Hepatocyte (in vitro differentiated cells): Measurements from ENCODE around the gene UGT1A7. TPM values are rescaled to one million over a fixed set of nuclear protein-coding genes. Genes with fewer than 3 reads are reported as not detected.

ENCODE experiments used
- DNase-seq: peaks from one replicate; pipeline ENCODE4 v3.0.0-alpha.2; 2016; ENCODE audit warnings: low spot score
- H2AFZ ChIP-seq: fragments of 200-600 bp; sonication (generic); 2 replicates; pipeline ENCODE4 v1.6.0; 2016; ENCODE audit warnings: antibody characterized with exemption, mild to moderate bottlenecking
- H3K27ac ChIP-seq: fragments of 200-600 bp; sonication (generic); 2 replicates; pipeline ENCODE4 v1.5.1; 2016; ENCODE audit warnings: mild to moderate bottlenecking
- H3K27me3 ChIP-seq: fragments of 200-600 bp; sonication (generic); 2 replicates; pipeline ENCODE4 v1.6.1; 2016
- H3K36me3 ChIP-seq: fragments of 200-600 bp; sonication (generic); replicated peaks from 2 replicates; pipeline ENCODE4 v1.5.1; 2016; ENCODE audit warnings: low read depth; ENCODE audit not compliant: insufficient read depth
- H3K4me1 ChIP-seq: fragments of 200-600 bp; sonication (generic); 2 replicates; pipeline ENCODE4 v1.5.1; 2016; ENCODE audit warnings: mild to moderate bottlenecking, moderate library complexity; ENCODE audit not compliant: insufficient read depth
- H3K4me2 ChIP-seq: fragments of 200-600 bp; sonication (generic); 2 replicates; pipeline ENCODE4 v1.6.0; 2016
- H3K4me3 ChIP-seq: fragments of 200-600 bp; sonication (generic); 2 replicates; pipeline ENCODE4 v1.5.1; 2016; ENCODE audit warnings: mild to moderate bottlenecking
- H3K79me2 ChIP-seq: fragments of 200-600 bp; sonication (generic); 2 replicates; pipeline ENCODE4 v1.6.0; 2017; ENCODE audit warnings: mild to moderate bottlenecking
- H3K9me2 ChIP-seq: fragments of 200-600 bp; sonication (generic); replicated peaks from 2 replicates; pipeline ENCODE4 v1.6.0; 2017; ENCODE audit warnings: mild to moderate bottlenecking; ENCODE audit not compliant: insufficient read depth
- H3K9me3 ChIP-seq: fragments of 200-600 bp; sonication (generic); 2 replicates; pipeline ENCODE4 v1.5.1; 2016; ENCODE audit warnings: low read depth, mild to moderate bottlenecking
- H4K20me1 ChIP-seq: fragments of 200-600 bp; sonication (generic); 2 replicates; pipeline ENCODE4 v1.6.0; 2016; ENCODE audit warnings: mild to moderate bottlenecking; ENCODE audit not compliant: insufficient read depth, poor library complexity, severe bottlenecking
- EZH2 ChIP-seq: fragments of 200-600 bp; sonication (generic); IDR thresholded peaks from 2 replicates; pipeline ENCODE4 v1.6.1; 2016; ENCODE audit warnings: antibody characterized with exemption, mild to moderate bottlenecking, borderline replicate concordance
- EZH2phosphoT487 ChIP-seq: fragments of 200-600 bp; sonication (generic); IDR thresholded peaks from one replicate; pipeline ENCODE4 v1.6.1; 2018; ENCODE audit warnings: antibody characterized with exemption, mild to moderate bottlenecking, low read depth, moderate library complexity; ENCODE audit not compliant: unreplicated experiment, severe bottlenecking
- WGBS: methylation state at CpG from one replicate; pipeline ENCODE4 v1.1.6; 2016; ENCODE audit warnings: low lambda C conversion rate; ENCODE audit errors: missing lambda C conversion rate; 5-methylcytosine and 5-hydroxymethylcytosine counted together
- polyA plus RNA-seq: library from polyadenylated mRNA; unstranded; fragments of >200 nt; fragmentation: Nextera tagmentation; extraction: Ambion mirVana; gene quantifications from 2 replicates; pipeline ENCODE4 v1.2.1, GENCODE V29; 2016
- total RNA-seq: library from RNA; depleted of rRNA; stranded (reverse); fragments of >200 nt; gene quantifications from 2 replicates; pipeline ENCODE4 v1.2.3, GENCODE V29; 2014
- TF ChIP-seq, protein P1 (sequence below): fragments of 200-600 bp; sonication (generic); IDR thresholded peaks from 2 replicates; pipeline ENCODE4 v1.5.1; 2016; ENCODE audit warnings: antibody characterized with exemption, mild to moderate bottlenecking; ENCODE audit not compliant: poor library complexity

The UGT1A7 gene
- total and polyA plus RNA-seq, 2 experiments from 2014 or later = 0.07 TPM; not detected in 1

- no peak overlapping the region for H3K27ac ChIP-seq
- no peaks in the 10 kb centered on the region for H3K9me3 ChIP-seq
- TF ChIP-seq, protein P1, sequence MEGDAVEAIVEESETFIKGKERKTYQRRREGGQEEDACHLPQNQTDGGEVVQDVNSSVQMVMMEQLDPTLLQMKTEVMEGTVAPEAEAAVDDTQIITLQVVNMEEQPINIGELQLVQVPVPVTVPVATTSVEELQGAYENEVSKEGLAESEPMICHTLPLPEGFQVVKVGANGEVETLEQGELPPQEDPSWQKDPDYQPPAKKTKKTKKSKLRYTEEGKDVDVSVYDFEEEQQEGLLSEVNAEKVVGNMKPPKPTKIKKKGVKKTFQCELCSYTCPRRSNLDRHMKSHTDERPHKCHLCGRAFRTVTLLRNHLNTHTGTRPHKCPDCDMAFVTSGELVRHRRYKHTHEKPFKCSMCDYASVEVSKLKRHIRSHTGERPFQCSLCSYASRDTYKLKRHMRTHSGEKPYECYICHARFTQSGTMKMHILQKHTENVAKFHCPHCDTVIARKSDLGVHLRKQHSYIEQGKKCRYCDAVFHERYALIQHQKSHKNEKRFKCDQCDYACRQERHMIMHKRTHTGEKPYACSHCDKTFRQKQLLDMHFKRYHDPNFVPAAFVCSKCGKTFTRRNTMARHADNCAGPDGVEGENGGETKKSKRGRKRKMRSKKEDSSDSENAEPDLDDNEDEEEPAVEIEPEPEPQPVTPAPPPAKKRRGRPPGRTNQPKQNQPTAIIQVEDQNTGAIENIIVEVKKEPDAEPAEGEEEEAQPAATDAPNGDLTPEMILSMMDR = no peak
- TF ChIP-seq EZH2 = no peak
- no peak for TF ChIP-seq EZH2phosphoT487
- H2AFZ ChIP-seq = no peak overlapping the region
- no peaks in the 10 kb centered on the region for H3K4me1 ChIP-seq
- no peak overlapping the region for H3K4me2 ChIP-seq
- no peaks in the 10 kb centered on the region for H3K36me3 ChIP-seq
- H3K79me2 ChIP-seq = no peaks in the 10 kb centered on the region
- H3K9me2 ChIP-seq = no peaks in the 10 kb centered on the region
- no peaks in the 10 kb centered on the region for H4K20me1 ChIP-seq
- H3K27me3 ChIP-seq = no peaks in the 10 kb centered on the region
- no peak overlapping the region for H3K4me3 ChIP-seq
- WGBS = 81% methylated on average over 7 of the region's 7 CpGs
- no peak for DNase-seq
Measured at GRCh38 chr2:233800208-233800607, 118.5 kb downstream of the UGT1A7 start.

- Histone ChIP-seq H3K4me2 (no peak overlapping the region), H2AFZ (no peak overlapping the region), H3K36me3 (no peaks in the 10 kb centered on the region), H3K9me3 (no peaks in the 10 kb centered on the region), H3K9me2 (no peaks in the 10 kb centered on the region), H3K27ac (no peak overlapping the region), H3K79me2 (no peaks in the 10 kb centered on the region), H4K20me1 (no peaks in the 10 kb centered on the region), H3K27me3 (no peaks in the 10 kb centered on the region), H3K4me3 (no peak overlapping the region), H3K4me1 (no peaks in the 10 kb centered on the region)
- WGBS = 77% methylated on average over 9 of the region's 9 CpGs
- TF ChIP-seq EZH2phosphoT487 (no peak), EZH2 (no peak)
- TF ChIP-seq, protein P1 = no peak
- no peak for DNase-seq
Measured at GRCh38 chr2:233801357-233802131, 119.8 kb downstream of the UGT1A7 start.

DNA sequence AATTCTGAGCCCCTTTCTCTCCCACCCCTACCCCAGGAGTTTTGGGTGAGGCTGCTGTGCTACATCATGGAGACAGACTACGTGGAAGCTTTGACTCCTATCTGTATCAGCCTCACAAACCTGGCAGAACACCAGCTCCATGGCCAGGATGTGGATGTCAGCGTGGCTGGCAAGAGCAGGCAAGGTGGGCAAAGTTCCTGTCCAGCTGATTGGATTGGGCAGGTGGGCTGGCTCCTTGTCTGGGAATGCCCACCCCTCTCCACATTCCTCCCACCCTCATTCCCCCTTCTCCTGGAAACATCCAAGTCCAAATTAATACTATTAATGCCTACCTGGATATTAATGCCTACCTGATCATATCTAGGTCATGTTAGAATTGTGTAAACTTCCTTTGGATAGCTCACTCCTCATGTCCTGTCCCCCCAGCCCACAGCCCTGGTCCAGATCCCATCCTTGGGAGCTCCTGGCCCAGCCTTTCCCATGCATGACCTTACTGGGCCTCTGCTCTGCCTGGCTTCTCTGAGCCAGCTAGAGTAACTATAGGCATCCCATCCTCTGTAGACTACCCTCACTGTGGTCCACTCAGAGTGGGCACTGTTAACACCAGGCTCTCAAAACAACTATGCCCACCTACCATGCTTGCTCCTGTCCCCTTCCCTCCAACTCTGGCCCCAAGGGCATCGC is 120.6 kb downstream of the UGT1A7 start:
- no peaks in the 10 kb centered on the region for H4K20me1 ChIP-seq
- no peaks in the 10 kb centered on the region for H3K36me3 ChIP-seq
- DNase-seq = no peak
- H3K79me2 ChIP-seq = no peaks in the 10 kb centered on the region
- no peaks in the 10 kb centered on the region for H3K27me3 ChIP-seq
- TF ChIP-seq EZH2phosphoT487 (no peak), EZH2 (no peak)
- TF ChIP-seq, protein P1 = no peak
- WGBS = 74% methylated on average over 3 of the region's 3 CpGs
- H3K9me2 ChIP-seq = no peaks in the 10 kb centered on the region
- no peak overlapping the region for H3K27ac ChIP-seq
- H3K4me3 ChIP-seq = no peak overlapping the region
- no peaks in the 10 kb centered on the region for H3K4me1 ChIP-seq
- no peak overlapping the region for H3K4me2 ChIP-seq
- H3K9me3 ChIP-seq = no peaks in the 10 kb centered on the region
- no peak overlapping the region for H2AFZ ChIP-seq
